A549 (cell line): ENCODE measurements around the gene TRUB1. TPM values are rescaled to one million over a fixed set of nuclear protein-coding genes. Genes with fewer than 3 reads are reported as not detected.

Experiments used
- ATAC-seq, 2 experiments: fragments of 200-7000 bp in 1 of 2; fragments of >200 bp in 1 of 2; cut with Nextera tagmentation in 1 of 2; cut with Tn5 transposase in 1 of 2; 3 replicates each; pipeline versions ENCODE4 v1.8.0 to v1.9.1; 2018 to 2020; ENCODE audit warnings: mild to moderate bottlenecking in 1 of 2, moderate library complexity in 1 of 2
- CTCF ChIA-PET: fragments of 300-600 bp; sonication (Branson Sonifier 250); formaldehyde crosslinking; extraction: SDS; loops from one replicate; lab custom pipeline; 2021; ENCODE audit warnings: antibody characterized with exemption, inconsistent platforms; lab: Yijun Ruan, JAX
- POLR2A ChIA-PET: fragments of 350-600 bp; formaldehyde crosslinking; extraction: SDS; loops from one replicate; lab custom pipeline; 2021; ENCODE audit warnings: antibody characterized with exemption, inconsistent platforms; lab: Yijun Ruan, JAX
- DNase-seq, 2 experiments: peaks; one replicate each; pipeline versions ENCODE4 v3.0.0 to v3.0.0-alpha.2; 2011 to 2016; ENCODE audit warnings: low read depth in 1 of 2, low spot score in 1 of 2
- FAIRE-seq: peaks from 2 replicates; lab custom pipeline; 2011; peaks lifted over from hg19 to GRCh38; lab: Jason Lieb, UNC
- H3K27ac ChIP-seq, 2 experiments: fragments of >200 bp; sonication (Bioruptor Twin); formaldehyde crosslinking; 3 replicates each; pipeline ENCODE4 v1.5.1; 2016 to 2017
- H3K4me1 ChIP-seq: fragments of >200 bp; sonication (Bioruptor Twin); formaldehyde crosslinking; 3 replicates; pipeline ENCODE4 v1.6.1; 2016
- H3K4me2 ChIP-seq: fragments of >200 bp; sonication (Bioruptor Twin); formaldehyde crosslinking; 3 replicates; pipeline ENCODE4 v1.6.1; 2016
- H3K4me3 ChIP-seq: fragments of >200 bp; sonication (Bioruptor Twin); formaldehyde crosslinking; 3 replicates; pipeline ENCODE4 v1.5.1; 2016
- H3K9me3 ChIP-seq: fragments of >200 bp; sonication (Bioruptor Twin); formaldehyde crosslinking; 3 replicates; pipeline ENCODE4 v1.6.1; 2016
- BHLHE40 ChIP-seq: IDR thresholded peaks from 2 replicates; pipeline ENCODE4 v1.6.1; 2012; ENCODE audit warnings: low read depth, low read length, inconsistent platforms
- EHF ChIP-seq: fragments of 250-450 bp; sonication (Bioruptor Pico); IDR thresholded peaks from 2 replicates; pipeline ENCODE4 v1.5.0; 2020; ENCODE audit warnings: mild to moderate bottlenecking
- EP300 ChIP-seq, 2 experiments: fragments of >200 bp; sonication (Bioruptor Twin); formaldehyde crosslinking; IDR thresholded peaks; 2 replicates in 1 of 2; 3 replicates in 1 of 2; pipeline ENCODE4 v1.6.1; 2016 to 2017
- FOSB ChIP-seq: fragments of 250-450 bp; sonication (Bioruptor Pico); IDR thresholded peaks from 2 replicates; pipeline ENCODE4 v1.5.0; 2020; ENCODE audit warnings: mild to moderate bottlenecking, moderate library complexity
- FOXS1 ChIP-seq: fragments of 250-450 bp; sonication (Bioruptor Pico); IDR thresholded peaks from 2 replicates; pipeline ENCODE4 v1.5.0; 2020; ENCODE audit warnings: mild to moderate bottlenecking, moderate library complexity
- HOXB13 ChIP-seq: fragments of 250-450 bp; sonication (Bioruptor Pico); IDR thresholded peaks from 2 replicates; pipeline ENCODE4 v1.5.0; 2020; ENCODE audit warnings: low read depth, mild to moderate bottlenecking, moderate library complexity
- HOXB5 ChIP-seq: fragments of 250-450 bp; sonication (Bioruptor Pico); IDR thresholded peaks from 2 replicates; pipeline ENCODE4 v1.5.0; 2020; ENCODE audit warnings: mild to moderate bottlenecking, moderate library complexity
- KDM1A ChIP-seq: fragments of 200-600 bp; sonication (generic); IDR thresholded peaks from 2 replicates; pipeline ENCODE4 v1.6.1; 2016; ENCODE audit warnings: low read depth, mild to moderate bottlenecking
- MAFK ChIP-seq: fragments of 450-650 bp; IDR thresholded peaks from 2 replicates; pipeline ENCODE4 v1.6.1; 2014; ENCODE audit not compliant: partially characterized antibody
- MYC ChIP-seq: IDR thresholded peaks from 2 replicates; pipeline ENCODE4 v1.6.1; 2012; ENCODE audit warnings: mild to moderate bottlenecking, inconsistent platforms, low read length, improper control_type of control experiment, borderline replicate concordance
- NR3C1 ChIP-seq: fragments of >200 bp; sonication (Bioruptor Twin); formaldehyde crosslinking; IDR thresholded peaks from 3 replicates; pipeline ENCODE4 v1.6.1; 2017
- PHF8 ChIP-seq: fragments of 200-600 bp; sonication (generic); IDR thresholded peaks from 2 replicates; pipeline ENCODE4 v1.6.1; 2016; ENCODE audit warnings: low read depth, mild to moderate bottlenecking, antibody characterized with exemption, moderate library complexity, borderline replicate concordance
- SMC3 ChIP-seq: fragments of >200 bp; sonication (Bioruptor Twin); formaldehyde crosslinking; IDR thresholded peaks from 3 replicates; pipeline ENCODE4 v1.6.1; 2018; ENCODE audit warnings: inconsistent platforms
- TFCP2L1 ChIP-seq: fragments of 250-450 bp; sonication (Bioruptor Pico); IDR thresholded peaks from 2 replicates; pipeline ENCODE4 v1.5.0; 2021; ENCODE audit warnings: mild to moderate bottlenecking
- TP53 ChIP-seq: fragments of 250-450 bp; sonication (Bioruptor Pico); IDR thresholded peaks from 2 replicates; pipeline ENCODE4 v1.5.0; 2021; ENCODE audit warnings: mild to moderate bottlenecking, moderate library complexity
- ZC3H11A ChIP-seq: fragments of 450-650 bp; IDR thresholded peaks from 2 replicates; pipeline ENCODE4 v1.6.1; 2014; ENCODE audit warnings: antibody characterized with exemption, mild to moderate bottlenecking
- ZFP36 ChIP-seq: fragments of 450-650 bp; IDR thresholded peaks from 2 replicates; pipeline ENCODE4 v1.6.1; 2014; ENCODE audit warnings: borderline replicate concordance; ENCODE audit not compliant: partially characterized antibody
- ZSCAN20 ChIP-seq: fragments of 250-450 bp; sonication (Bioruptor Pico); IDR thresholded peaks from 2 replicates; pipeline ENCODE4 v1.8.0; 2022; ENCODE audit warnings: mild to moderate bottlenecking, moderate library complexity
- WGBS: methylation state at CpG from one replicate; pipeline ENCODE4 v1.1.6; 2017; ENCODE audit errors: missing lambda C conversion rate; 5-methylcytosine and 5-hydroxymethylcytosine counted together
- polyA plus RNA-seq, 4 experiments: library from polyadenylated mRNA; depleted of rRNA in 3 of 4; stranded (reverse); fragments of >200 nt; fragmentation: RNase III in 1 of 4; extraction: RNeasy Plus Mini Kit Qiagen cat#74134 plus additional on column Dnase treatment in 1 of 4; gene quantifications; 2 replicates in 3 of 4; 3 replicates in 1 of 4; pipeline ENCODE4 v1.2.3, GENCODE V29; 2011 to 2017
- TF ChIP-seq, protein P1 (sequence below): fragments of >200 bp; sonication (Bioruptor Twin); formaldehyde crosslinking; IDR thresholded peaks from 2 replicates; pipeline ENCODE4 v1.6.1; 2016
- TF ChIP-seq, protein P2 (sequence below): fragments of 250-450 bp; sonication (Bioruptor Pico); IDR thresholded peaks from 2 replicates; pipeline ENCODE4 v1.5.0; 2020; ENCODE audit warnings: low read depth, mild to moderate bottlenecking, moderate library complexity
- TF ChIP-seq, protein P3 (sequence below): IDR thresholded peaks from 2 replicates; pipeline ENCODE4 v1.6.1; 2012; ENCODE audit warnings: low read depth, borderline replicate concordance

The TRUB1 gene
- polyA plus RNA-seq, 2 of the 4 experiments (the other 2 are of a cell fraction) = 19.5 to 40.4 TPM

DNA sequence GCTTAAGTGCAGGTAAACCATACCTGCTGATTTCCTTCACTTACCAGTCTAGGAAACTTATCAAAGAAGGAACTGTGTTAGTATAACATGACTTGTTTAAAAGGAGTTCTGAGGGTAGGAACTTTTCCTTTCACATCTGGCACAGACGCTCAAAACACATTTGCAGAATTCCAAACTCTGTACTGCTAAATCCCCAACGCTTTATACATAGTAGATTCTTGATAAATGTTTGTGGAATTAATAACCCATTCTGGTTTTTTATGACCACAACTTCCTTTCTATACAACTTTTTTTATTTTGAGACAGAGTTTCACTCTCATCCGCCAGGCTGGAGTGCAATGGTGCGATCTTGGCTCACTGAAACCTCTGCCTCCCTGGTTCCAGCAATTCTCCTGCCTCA is 7.7 kb upstream of the TRUB1 start:
- ATAC-seq = no peak
- no peaks in the 10 kb centered on the region; the same call in 2 of the 3 replicates for H3K9me3 ChIP-seq
- no peak overlapping the region for H3K27ac ChIP-seq
- POLR2A ChIA-PET = no interaction called here
- CTCF ChIA-PET = no interaction called here
- FAIRE-seq = no peak
- H3K4me2 ChIP-seq = no peak overlapping the region
- H3K4me3 ChIP-seq = no peak overlapping the region
- DNase-seq = no peak
- WGBS = 82% methylated on average over 4 of the region's 4 CpGs
- TF ChIP-seq TP53 (no peak), FOSB (CRISPR knock-in tag) (no peak), ZFP36 (no peak), EHF (CRISPR knock-in tag) (no peak), SMC3 (no peak), MYC (no peak), FOXS1 (no peak), ZC3H11A (no peak), NR3C1 (no peak), TFCP2L1 (no peak), HOXB13 (no peak)
- TF ChIP-seq, protein P1, sequence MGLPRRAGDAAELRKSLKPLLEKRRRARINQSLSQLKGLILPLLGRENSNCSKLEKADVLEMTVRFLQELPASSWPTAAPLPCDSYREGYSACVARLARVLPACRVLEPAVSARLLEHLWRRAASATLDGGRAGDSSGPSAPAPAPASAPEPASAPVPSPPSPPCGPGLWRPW = no peak
- TF ChIP-seq, protein P2, sequence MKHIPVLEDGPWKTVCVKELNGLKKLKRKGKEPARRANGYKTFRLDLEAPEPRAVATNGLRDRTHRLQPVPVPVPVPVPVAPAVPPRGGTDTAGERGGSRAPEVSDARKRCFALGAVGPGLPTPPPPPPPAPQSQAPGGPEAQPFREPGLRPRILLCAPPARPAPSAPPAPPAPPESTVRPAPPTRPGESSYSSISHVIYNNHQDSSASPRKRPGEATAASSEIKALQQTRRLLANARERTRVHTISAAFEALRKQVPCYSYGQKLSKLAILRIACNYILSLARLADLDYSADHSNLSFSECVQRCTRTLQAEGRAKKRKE (CRISPR knock-in tag) = no peak
- TF ChIP-seq, protein P3, sequence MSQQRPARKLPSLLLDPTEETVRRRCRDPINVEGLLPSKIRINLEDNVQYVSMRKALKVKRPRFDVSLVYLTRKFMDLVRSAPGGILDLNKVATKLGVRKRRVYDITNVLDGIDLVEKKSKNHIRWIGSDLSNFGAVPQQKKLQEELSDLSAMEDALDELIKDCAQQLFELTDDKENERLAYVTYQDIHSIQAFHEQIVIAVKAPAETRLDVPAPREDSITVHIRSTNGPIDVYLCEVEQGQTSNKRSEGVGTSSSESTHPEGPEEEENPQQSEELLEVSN = no peak
- TF ChIP-seq, all 56 proteins: peak for 0
- H3K4me1 ChIP-seq = peaks cover 11% of the 10 kb centered on the region

DNA sequence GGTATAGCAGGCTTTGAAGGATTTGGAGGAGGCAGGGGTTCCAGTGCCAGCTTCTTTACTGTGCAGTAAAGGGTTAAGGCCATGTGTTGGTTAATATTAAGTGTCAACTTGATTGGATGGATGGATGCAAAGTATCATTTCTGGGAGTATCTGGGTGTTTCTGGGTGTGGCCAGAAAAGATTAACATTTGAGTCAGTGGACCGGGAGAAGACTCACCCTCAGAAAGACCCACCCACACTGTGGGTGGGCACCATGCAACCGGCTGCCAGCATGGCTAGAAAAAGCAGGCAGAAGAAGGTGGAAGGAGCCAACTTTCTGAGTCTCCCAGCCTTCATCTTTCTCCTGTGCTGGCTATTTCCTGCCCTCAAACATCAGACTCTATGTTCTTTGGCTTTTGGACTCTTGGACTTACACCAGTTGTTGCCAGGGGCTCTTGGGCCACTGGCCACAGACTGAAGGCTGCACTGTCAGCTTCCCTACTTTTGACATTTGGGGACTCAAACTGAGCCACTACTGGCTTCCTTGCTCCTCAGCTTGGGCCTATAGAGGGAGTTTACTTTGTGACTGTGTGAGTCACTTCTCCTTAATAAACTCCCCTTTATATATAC is 6.8 kb upstream of the TRUB1 start:
- Histone ChIP-seq H3K4me2 (no peak overlapping the region), H3K4me3 (no peak overlapping the region), H3K4me1 (peaks cover 2% of the 10 kb centered on the region), H3K9me3 (no peaks in the 10 kb centered on the region; the same call in 2 of the 3 replicates), H3K27ac (no peak overlapping the region)
- CTCF ChIA-PET = no interaction called here
- FAIRE-seq (no peak), DNase-seq (no peak), ATAC-seq (no peak)
- TF ChIP-seq HOXB5 = no peak
- TF ChIP-seq, protein P1 = no peak
- no peak for TF ChIP-seq BHLHE40
- TF ChIP-seq KDM1A = no peak
- TF ChIP-seq ZFP36 = no peak
- TF ChIP-seq ZSCAN20 (CRISPR knock-in tag) = no peak
- no peak for TF ChIP-seq PHF8
- POLR2A ChIA-PET = no interaction called here
- WGBS = 55% methylated on average over 2 of the region's 2 CpGs

DNA sequence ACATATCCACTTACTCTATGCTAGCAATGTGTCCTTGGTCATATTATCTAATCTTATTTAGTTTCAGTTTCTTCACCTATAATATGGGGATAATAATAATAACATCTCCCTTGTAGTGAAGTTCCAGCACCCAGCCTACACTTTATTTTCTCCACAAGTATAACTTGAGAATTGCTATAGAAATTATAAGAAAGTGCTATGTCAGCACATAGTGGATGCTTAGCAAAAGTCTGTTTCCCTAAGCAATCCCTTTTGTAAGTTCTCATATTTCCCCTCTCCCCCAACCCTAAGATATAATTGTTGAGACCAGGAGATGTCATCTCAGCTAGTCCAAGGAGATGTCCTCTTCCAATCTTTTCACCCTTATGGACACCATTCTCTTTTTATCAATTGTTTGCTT is 5.8 kb upstream of the TRUB1 start:
- H3K27ac ChIP-seq = no peak overlapping the region
- ATAC-seq (no peak), DNase-seq (no peak), FAIRE-seq (no peak)
- no peaks in the 10 kb centered on the region for H3K4me1 ChIP-seq
- POLR2A ChIA-PET = no interaction called here
- H3K4me2 ChIP-seq = no peak overlapping the region
- CTCF ChIA-PET = no interaction called here
- H3K4me3 ChIP-seq = no peak overlapping the region
- H3K9me3 ChIP-seq = no peaks in the 10 kb centered on the region; the same call in 2 of the 3 replicates
- TF ChIP-seq MAFK (peak; percentile 95), EP300 (IDR thresholded peaks at IDR 0.05) (no peak)
- TF ChIP-seq, protein P2 (CRISPR knock-in tag) = no peak
